Thyroid gland (tissue), 4 donors: ENCODE data around the gene KCNJ12. TPM values are rescaled to one million over a fixed set of nuclear protein-coding genes. Genes with fewer than 3 reads are reported as not detected.

Experiments
- DNase-seq, 2 donors: peaks; one replicate each; pipeline ENCODE4 v3.0.0-alpha.2; 2019
- H3K27ac ChIP-seq, 3 donors: fragments of 200-600 bp; sonication (generic); 1 replicate in 2 of 3; 2 replicates in 1 of 3; pipeline ENCODE4 v1.5.1; 2016 to 2019; ENCODE audit warnings: mild to moderate bottlenecking in 1 of 3, moderate library complexity in 1 of 3
- H3K27me3 ChIP-seq: fragments of 200-600 bp; sonication (generic); one replicate; pipeline ENCODE4 v1.5.1; 2019
- H3K36me3 ChIP-seq, 2 donors: fragments of 200-600 bp; sonication (generic); one replicate each; pipeline ENCODE4 v1.5.1; 2016 to 2019
- H3K4me1 ChIP-seq, 2 donors: fragments of 200-600 bp; sonication (generic); one replicate each; pipeline ENCODE4 v1.5.1; 2017 to 2019
- H3K4me3 ChIP-seq, 3 donors: fragments of 200-600 bp; sonication (generic); replicated peaks in 1 of 3; 1 replicate in 2 of 3; 2 replicates in 1 of 3; pipeline ENCODE4 v1.5.1; 2016; ENCODE audit warnings: mild to moderate bottlenecking in 1 of 3
- H3K9me3 ChIP-seq: fragments of 200-600 bp; sonication (generic); one replicate; pipeline ENCODE4 v1.5.1; 2017
- POLR2A ChIP-seq, 2 donors: fragments of 450-650 bp; IDR thresholded peaks; one replicate each; pipeline ENCODE4 v1.6.1; 2017; ENCODE audit warnings: antibody characterized with exemption in 2 of 2, mild to moderate bottlenecking in 2 of 2, moderate library complexity in 1 of 2
- WGBS, 2 donors: methylation state at CpG; one replicate each; pipeline ENCODE4 v1.1.5; 2017; 5-methylcytosine and 5-hydroxymethylcytosine counted together
- intact Hi-C: fragments of 100-400 bp; cut with DNase I; formaldehyde crosslinking; loops from one replicate; pipeline ENCODE4 v1.15.1; 2023
- total RNA-seq, 4 donors: library from RNA; depleted of rRNA; stranded (reverse); fragments of >200 nt; gene quantifications; one replicate each; pipeline ENCODE4 v1.2.3, GENCODE V29; 2016
- TF ChIP-seq, protein P1 (sequence below), 6 experiments: fragments of 200-600 bp in 3 of 6; fragments of 450-650 bp in 3 of 6; sonication (generic) in 3 of 6; IDR thresholded peaks; one replicate each; pipeline ENCODE4 v1.5.1; 2016 to 2019; ENCODE audit warnings: antibody characterized with exemption in 6 of 6, mild to moderate bottlenecking in 2 of 6, inconsistent platforms in 1 of 6, moderate library complexity in 1 of 6

The KCNJ12 gene
- total RNA-seq, 4 donors from 2014 or later, result 0.56 to 2.7 (median 2.3) TPM

DNA sequence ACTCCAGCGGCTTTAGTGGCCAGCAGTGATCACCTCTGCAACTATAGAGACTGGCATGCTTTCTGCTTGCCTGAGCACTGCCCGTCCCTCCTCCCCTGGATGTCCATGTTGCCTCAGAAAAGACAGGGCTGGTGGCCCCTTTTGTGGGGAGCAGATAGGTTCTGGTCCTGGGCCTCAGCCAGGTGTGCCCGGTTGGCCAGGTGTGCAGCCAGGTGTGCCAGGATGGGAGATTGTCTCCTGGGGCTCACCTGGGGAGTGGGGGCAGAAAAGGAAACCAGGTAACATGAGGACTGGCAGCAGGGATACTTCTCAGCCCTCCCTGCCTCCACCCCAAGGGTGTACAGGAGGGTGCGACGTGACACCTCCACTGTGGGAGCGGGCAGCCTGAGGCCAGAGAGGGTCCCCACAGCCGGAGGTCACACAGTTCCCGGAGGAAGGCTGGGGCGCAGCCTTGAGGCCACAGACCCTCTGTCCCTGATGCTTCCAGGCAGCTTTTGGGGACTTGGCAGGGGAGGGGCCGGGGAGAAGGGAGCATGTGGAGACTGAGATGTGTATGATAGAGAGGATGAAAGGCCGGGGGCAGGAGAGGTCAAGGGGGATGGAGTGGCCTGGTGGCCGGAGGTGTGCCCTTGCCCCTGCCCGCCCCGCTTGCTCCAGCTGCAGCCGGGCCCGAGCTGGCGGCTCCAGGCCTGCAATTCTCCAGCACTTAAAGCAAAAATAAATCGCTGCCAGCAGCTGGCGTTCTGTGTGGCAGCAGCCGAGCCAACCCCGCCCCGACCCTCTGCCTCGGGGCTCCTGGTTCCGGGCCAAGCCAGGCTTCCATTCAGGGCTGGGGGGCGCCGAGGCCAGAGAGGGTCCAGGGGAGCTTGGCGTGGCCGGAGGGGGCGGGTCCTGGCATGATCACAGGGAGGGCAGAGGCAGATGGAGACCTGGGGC is 6.7 kb downstream of the KCNJ12 start:
- H3K27ac ChIP-seq, result no peak overlapping the region
- no peaks in the 10 kb centered on the region for H3K27me3 ChIP-seq
- TF ChIP-seq, protein P1, sequence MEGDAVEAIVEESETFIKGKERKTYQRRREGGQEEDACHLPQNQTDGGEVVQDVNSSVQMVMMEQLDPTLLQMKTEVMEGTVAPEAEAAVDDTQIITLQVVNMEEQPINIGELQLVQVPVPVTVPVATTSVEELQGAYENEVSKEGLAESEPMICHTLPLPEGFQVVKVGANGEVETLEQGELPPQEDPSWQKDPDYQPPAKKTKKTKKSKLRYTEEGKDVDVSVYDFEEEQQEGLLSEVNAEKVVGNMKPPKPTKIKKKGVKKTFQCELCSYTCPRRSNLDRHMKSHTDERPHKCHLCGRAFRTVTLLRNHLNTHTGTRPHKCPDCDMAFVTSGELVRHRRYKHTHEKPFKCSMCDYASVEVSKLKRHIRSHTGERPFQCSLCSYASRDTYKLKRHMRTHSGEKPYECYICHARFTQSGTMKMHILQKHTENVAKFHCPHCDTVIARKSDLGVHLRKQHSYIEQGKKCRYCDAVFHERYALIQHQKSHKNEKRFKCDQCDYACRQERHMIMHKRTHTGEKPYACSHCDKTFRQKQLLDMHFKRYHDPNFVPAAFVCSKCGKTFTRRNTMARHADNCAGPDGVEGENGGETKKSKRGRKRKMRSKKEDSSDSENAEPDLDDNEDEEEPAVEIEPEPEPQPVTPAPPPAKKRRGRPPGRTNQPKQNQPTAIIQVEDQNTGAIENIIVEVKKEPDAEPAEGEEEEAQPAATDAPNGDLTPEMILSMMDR (IDR thresholded peaks at IDR 0.05), result no peak
- H3K36me3 ChIP-seq, result no peaks in the 10 kb centered on the region
- H3K4me3 ChIP-seq, result no peak overlapping the region
- no peaks in the 10 kb centered on the region for H3K9me3 ChIP-seq
- WGBS, 2 donors, result 61 to 73% methylated on average over 12 to 27 of the region's 29 CpGs
- H3K4me1 ChIP-seq, result peaks cover 6 to 60% of the 10 kb centered on the region in 2 donors
- peak; percentile 30 to 39 for DNase-seq
- intact Hi-C loops, result no loop called here

DNA sequence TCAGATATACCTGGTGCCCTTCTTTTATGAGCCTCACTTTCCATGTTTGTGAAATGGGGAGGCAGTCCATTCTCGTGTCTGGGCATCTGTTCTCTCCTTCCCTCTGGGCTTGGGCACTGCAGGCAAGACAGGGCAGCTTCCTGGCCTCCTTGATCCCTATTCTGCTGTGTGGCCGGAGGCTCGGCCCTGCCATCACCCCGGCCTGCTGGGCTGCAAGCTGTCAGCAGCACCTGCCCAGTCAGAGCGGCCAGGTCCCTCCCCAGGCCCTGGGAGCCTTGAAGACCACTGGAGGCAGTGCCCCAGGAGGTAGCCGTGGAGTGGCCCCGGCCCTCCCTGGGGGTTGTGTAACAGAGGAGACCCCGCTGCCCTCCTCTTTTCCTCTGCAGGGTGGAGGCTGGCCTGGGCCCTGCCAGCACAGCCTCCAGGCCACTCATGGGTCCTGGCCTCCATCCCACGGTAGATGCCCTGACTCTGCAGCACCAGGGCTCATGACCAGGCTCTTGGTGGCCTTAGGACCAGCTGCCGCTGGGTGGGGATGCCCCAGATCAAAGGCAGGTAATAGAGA is 9.2 kb downstream of the KCNJ12 start:
- intact Hi-C loops, result no loop called here
- WGBS, 2 donors, result 56 to 88% methylated on average over 5 of the region's 10 CpGs

DNA sequence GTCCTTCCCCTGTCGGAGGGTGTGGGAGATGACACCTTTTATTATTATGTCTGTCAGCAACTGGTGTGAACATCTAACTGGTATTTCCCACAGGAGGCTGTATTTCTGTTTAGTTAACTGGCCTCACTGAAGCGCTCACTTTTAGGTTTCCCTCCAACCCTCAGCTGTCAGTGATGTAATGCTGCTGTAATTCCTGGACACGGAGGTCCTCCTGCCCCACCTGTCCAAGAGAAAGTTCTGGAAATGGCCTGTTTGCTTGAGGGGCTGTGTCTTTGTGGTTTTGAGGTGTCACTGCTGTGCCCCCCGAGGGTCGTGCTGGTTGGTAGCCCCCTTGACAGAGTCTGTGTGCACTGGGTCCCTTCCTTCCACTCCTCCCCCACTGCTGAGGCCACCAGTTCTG is 11.5 kb downstream of the KCNJ12 start:
- 64 to 75% methylated on average over 5 of the region's 5 CpGs for WGBS, 2 donors

More for the DNA sequence above, 9.2 kb downstream of the KCNJ12 start:
- Histone ChIP-seq H3K36me3 (no peaks in the 10 kb centered on the region), H3K9me3 (no peaks in the 10 kb centered on the region), H3K27me3 (no peaks in the 10 kb centered on the region), H3K4me3 (no peak overlapping the region), H3K27ac (no peak overlapping the region), H3K4me1 (peaks cover 0 to 39% of the 10 kb centered on the region in 2 donors)
- no peak for DNase-seq
- TF ChIP-seq, protein P1 (IDR thresholded peaks at IDR 0.05), result no peak
- TF ChIP-seq POLR2A (IDR thresholded peaks at IDR 0.05), result no peak

DNA sequence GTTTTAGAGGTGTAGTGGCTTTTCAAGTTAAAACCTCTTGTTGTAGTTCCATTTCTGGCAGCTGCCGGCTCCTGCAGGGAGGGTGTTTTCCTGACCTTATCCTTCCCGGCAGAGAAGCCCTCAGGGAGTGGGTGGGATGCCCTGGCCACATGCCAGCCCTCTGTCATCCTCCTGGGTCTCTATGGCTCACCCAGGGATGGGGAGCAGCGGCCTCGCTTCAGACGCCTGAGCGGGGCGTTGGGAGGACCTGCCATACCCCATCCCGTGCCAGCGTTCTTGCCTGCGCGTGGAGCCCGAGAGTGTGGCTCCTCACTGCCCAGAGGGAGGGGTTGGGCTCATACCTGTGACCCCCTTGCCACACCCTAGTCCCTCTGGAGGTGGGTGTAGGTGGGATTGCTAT is 11.9 kb downstream of the KCNJ12 start:
- H3K9me3 ChIP-seq, result no peaks in the 10 kb centered on the region
- no peak for TF ChIP-seq POLR2A (IDR thresholded peaks at IDR 0.05)
- TF ChIP-seq, protein P1 (IDR thresholded peaks at IDR 0.05), result no peak
- no peaks in the 10 kb centered on the region for H3K27me3 ChIP-seq
- intact Hi-C loops, result no loop called here
- H3K4me1 ChIP-seq, result peaks cover 0 to 12% of the 10 kb centered on the region in 2 donors
- no peaks in the 10 kb centered on the region for H3K36me3 ChIP-seq
- no peak overlapping the region for H3K4me3 ChIP-seq
- no peak for DNase-seq
- H3K27ac ChIP-seq, result no peak overlapping the region
- whole genome bisulfite sequencing, 2 donors, result 58 to 70% methylated on average over 12 of the region's 12 CpGs

More for the DNA sequence above, 11.5 kb downstream of the KCNJ12 start:
- no peak overlapping the region for H3K4me3 ChIP-seq
- no peak for DNase-seq
- no peak overlapping the region for H3K27ac ChIP-seq
- H3K9me3 ChIP-seq, result no peaks in the 10 kb centered on the region
- intact Hi-C loops, result no loop called here
- no peaks in the 10 kb centered on the region for H3K27me3 ChIP-seq
- peaks cover 0 to 17% of the 10 kb centered on the region in 2 donors for H3K4me1 ChIP-seq
- no peaks in the 10 kb centered on the region for H3K36me3 ChIP-seq
- TF ChIP-seq, protein P1 (IDR thresholded peaks at IDR 0.05), result no peak
- TF ChIP-seq POLR2A (IDR thresholded peaks at IDR 0.05), result no peak

DNA sequence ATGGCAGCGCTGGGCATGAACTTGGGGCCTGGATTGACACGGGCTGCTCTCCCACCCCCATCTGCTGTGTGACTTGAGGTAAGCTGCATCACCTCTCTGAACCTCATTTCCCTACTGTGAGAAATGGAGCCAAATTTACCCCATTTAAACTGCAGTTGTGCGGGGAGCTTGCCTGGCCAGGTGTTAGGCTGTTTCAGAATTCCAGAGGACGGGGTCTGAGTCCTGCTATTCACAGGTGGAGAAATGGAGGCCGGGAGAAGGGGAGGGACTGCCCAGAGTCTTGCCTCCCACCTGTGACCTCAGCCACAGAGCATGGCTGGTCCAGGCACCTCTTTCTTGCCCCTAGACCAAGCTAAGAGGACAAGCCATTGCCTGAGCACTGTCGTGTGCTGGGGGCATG is 12.8 kb downstream of the KCNJ12 start:
- Histone ChIP-seq H3K4me3 (no peak overlapping the region), H3K27ac (no peak overlapping the region), H3K27me3 (no peaks in the 10 kb centered on the region), H3K36me3 (no peaks in the 10 kb centered on the region), H3K9me3 (no peaks in the 10 kb centered on the region), H3K4me1 (peaks cover 0 to 9% of the 10 kb centered on the region in 2 donors)
- no peak for DNase-seq
- TF ChIP-seq, protein P1 (IDR thresholded peaks at IDR 0.05), result no peak
- TF ChIP-seq POLR2A (IDR thresholded peaks at IDR 0.05), result no peak
- intact Hi-C loops, result no loop called here
- WGBS, 2 donors, result 98% methylated on average over 5 to 6 of the region's 6 CpGs
